HG03045 (cell line): ENCODE results near the gene ZDHHC4.
A peak's percentile ranks its signal among the peaks of the same experiment; 100 is the strongest.
"Not testable (repeated sequence)": the region's sequence is repeated elsewhere in the genome, so short reads cannot be mapped to it uniquely, and the experiment has no call there.

Source experiments
- ATAC-seq: cut with Tn5 transposase; IDR thresholded peaks from one replicate; pipeline ENCODE4 v1.9.1; 2021; ENCODE audit warnings: mild to moderate bottlenecking, moderate library complexity; ENCODE audit not compliant: unreplicated experiment

Gene ZDHHC4

DNA sequence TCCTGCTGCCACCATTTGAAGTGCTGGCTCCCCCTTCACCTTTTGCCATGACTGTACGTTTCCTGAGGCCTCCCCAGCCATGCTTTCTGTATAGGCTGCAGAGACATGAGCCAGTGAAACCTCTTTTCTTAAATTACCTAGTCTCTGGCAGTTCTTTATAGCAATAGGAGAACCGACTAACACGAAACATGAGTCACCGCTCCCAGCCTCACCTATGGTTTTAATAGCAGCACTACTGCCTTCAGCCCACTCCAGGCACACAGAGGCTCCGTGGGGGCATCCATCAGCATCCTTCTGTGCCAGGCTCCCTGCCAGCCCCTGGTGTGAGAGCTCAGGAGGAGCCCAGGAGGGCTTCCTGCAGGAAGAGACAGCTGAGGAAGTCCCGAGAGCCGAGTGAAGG, 54.4 kb downstream of the ZDHHC4 start:
- no peak for ATAC-seq

DNA sequence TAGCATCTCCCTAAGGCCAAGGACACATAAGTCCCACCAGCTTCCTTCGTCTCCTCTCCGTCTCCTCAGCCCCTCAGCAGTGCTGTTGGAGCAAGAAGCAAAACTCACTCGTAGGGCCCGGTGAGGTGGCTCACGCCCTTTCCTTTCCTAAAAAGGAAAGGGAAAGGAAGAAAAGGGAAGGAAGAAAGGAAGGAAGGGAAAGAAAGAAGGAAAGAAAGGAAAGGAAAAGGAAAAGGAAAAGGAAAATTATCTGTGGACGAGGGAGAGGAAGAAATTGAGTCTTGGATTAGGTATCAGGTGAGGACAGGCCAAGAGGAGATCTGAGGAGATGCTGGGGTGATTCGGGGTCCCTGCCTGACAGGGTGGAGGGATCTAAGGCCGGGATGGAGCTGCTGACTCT, 56.8 kb downstream of the ZDHHC4 start:
- ATAC-seq, result no peak

GRCh38 chr7:6634971-6635370, 57.7 kb downstream of the ZDHHC4 start:
- not testable (repeated sequence) for ATAC-seq

GRCh38 chr7:6636741-6637543, 59.7 kb downstream of the ZDHHC4 start, which contains the start of gene ZNF316:
ZNF316 (plus strand) TSS chr7:6637318; CDS start chr7:6642410, 5,092 bp downstream.
- ATAC-seq, result peak; percentile 70

GRCh38 chr7:6637544-6638229, 60.4 kb downstream of the ZDHHC4 start:
- ATAC-seq, result peak; percentile 69
